Transverse colon (tissue), 4 donors: Measurements from ENCODE around the gene AGAP1. TPM values are rescaled to one million over a fixed set of nuclear protein-coding genes. Genes with fewer than 3 reads are reported as not detected.

Experiments used
- DNase-seq: peaks from one replicate; pipeline ENCODE4 v3.0.0-alpha.2; 2019
- H3K27ac ChIP-seq, 4 donors: fragments of 200-600 bp; sonication (generic); 2 replicates each; pipeline ENCODE4 v1.5.1; 2016 to 2018; ENCODE audit warnings: inconsistent platforms in 4 of 4
- H3K27me3 ChIP-seq: fragments of 200-600 bp; sonication (generic); 2 replicates; pipeline ENCODE4 v1.5.1; 2017; ENCODE audit warnings: inconsistent platforms
- H3K36me3 ChIP-seq, 4 donors: fragments of 200-600 bp; sonication (generic); 2 replicates each; pipeline ENCODE4 v1.5.1; 2017 to 2019; ENCODE audit warnings: inconsistent platforms in 4 of 4
- H3K4me1 ChIP-seq, 4 donors: fragments of 200-600 bp; sonication (generic); 2 replicates each; pipeline ENCODE4 v1.5.1; 2017 to 2020; ENCODE audit warnings: inconsistent platforms in 4 of 4
- H3K4me3 ChIP-seq, 4 donors: fragments of 200-600 bp; sonication (generic); 1 replicate in 1 of 4; 2 replicates in 3 of 4; pipeline versions ENCODE4 v1.5.1 to v1.6.1; 2017 to 2019; ENCODE audit warnings: inconsistent platforms in 4 of 4
- H3K9me3 ChIP-seq, 2 donors: fragments of 200-600 bp; sonication (generic); 2 replicates each; pipeline ENCODE4 v1.5.1; 2017 to 2019; ENCODE audit warnings: inconsistent platforms in 2 of 2
- EP300 ChIP-seq: sonication (generic); formaldehyde crosslinking; IDR thresholded peaks from one replicate; pipeline ENCODE4 v1.6.1; 2017; ENCODE audit warnings: antibody characterized with exemption, low read depth
- POLR2A ChIP-seq: fragments of 450-650 bp; IDR thresholded peaks from one replicate; pipeline ENCODE4 v1.6.1; 2016; ENCODE audit warnings: antibody characterized with exemption, mild to moderate bottlenecking, moderate library complexity
- POLR2AphosphoS5 ChIP-seq, 3 donors: sonication (generic); formaldehyde crosslinking; IDR thresholded peaks; one replicate each; pipeline ENCODE4 v1.6.1; 2016; ENCODE audit warnings: antibody characterized with exemption in 3 of 3
- WGBS, 2 donors: methylation state at CpG; one replicate each; pipeline ENCODE4 v1.1.5; 2018; ENCODE audit warnings: low coverage in 1 of 2; 5-methylcytosine and 5-hydroxymethylcytosine counted together
- in situ Hi-C, 4 donors: fragments of 200-750 bp; cut with MboI; loops; one replicate each; pipeline versions ENCODE4 v1.15.0 to v1.15.1; 2017; ENCODE audit warnings: low sequenced_read_pairs in 3 of 4, low pct_ligation_motif_present in 1 of 4, low pct_unique_long_range_greater_than_20kb in 1 of 4
- intact Hi-C: fragments of 100-400 bp; cut with DNase I; formaldehyde crosslinking; loops from one replicate; pipeline ENCODE4 v1.15.1; 2023; ENCODE audit warnings: low total_unique reads
- total RNA-seq, 4 donors: library from RNA; depleted of rRNA; stranded (reverse); fragments of >200 nt; gene quantifications; one replicate each; pipeline ENCODE4 v1.1.0, GENCODE V29; 2016
- TF ChIP-seq, protein P1 (sequence below), 5 experiments: fragments of 200-600 bp in 3 of 5; fragments of 450-650 bp in 2 of 5; sonication (generic) in 3 of 5; IDR thresholded peaks; 1 replicate in 2 of 5; 2 replicates in 3 of 5; pipeline ENCODE4 v1.5.1; 2016 to 2017; ENCODE audit warnings: antibody characterized with exemption in 5 of 5, inconsistent platforms in 3 of 5, mild to moderate bottlenecking in 2 of 5, moderate library complexity in 1 of 5

Gene AGAP1
- total RNA-seq, 4 donors from 2014 or later = 56.1 to 96.9 (median 71.2) TPM

DNA sequence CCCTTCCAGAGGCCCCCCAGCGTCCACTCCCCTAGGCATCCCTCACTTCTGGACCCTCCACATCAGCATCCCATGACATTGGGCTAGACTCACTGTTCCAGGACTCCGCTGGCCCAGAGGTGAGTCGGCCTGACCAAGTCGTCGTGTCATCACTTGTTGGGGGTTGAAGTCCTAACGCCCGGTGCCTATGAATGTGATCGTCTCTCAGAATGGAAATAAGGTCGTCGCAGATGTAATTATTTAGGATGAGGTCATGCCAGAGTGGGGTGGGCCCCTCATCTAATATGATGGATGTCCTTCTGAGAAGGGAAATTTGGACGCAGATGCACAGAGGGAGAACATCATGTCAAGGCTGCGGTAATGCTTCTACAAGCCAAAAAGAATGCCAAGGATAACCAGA is 142.7 kb downstream of the AGAP1 start:
- intact Hi-C loops (no loop called here), in situ Hi-C loops (no loop called here)
- TF ChIP-seq POLR2A = no peak
- TF ChIP-seq POLR2AphosphoS5 (IDR thresholded peaks at IDR 0.05) = no peak
- TF ChIP-seq EP300 = no peak
- TF ChIP-seq, protein P1, sequence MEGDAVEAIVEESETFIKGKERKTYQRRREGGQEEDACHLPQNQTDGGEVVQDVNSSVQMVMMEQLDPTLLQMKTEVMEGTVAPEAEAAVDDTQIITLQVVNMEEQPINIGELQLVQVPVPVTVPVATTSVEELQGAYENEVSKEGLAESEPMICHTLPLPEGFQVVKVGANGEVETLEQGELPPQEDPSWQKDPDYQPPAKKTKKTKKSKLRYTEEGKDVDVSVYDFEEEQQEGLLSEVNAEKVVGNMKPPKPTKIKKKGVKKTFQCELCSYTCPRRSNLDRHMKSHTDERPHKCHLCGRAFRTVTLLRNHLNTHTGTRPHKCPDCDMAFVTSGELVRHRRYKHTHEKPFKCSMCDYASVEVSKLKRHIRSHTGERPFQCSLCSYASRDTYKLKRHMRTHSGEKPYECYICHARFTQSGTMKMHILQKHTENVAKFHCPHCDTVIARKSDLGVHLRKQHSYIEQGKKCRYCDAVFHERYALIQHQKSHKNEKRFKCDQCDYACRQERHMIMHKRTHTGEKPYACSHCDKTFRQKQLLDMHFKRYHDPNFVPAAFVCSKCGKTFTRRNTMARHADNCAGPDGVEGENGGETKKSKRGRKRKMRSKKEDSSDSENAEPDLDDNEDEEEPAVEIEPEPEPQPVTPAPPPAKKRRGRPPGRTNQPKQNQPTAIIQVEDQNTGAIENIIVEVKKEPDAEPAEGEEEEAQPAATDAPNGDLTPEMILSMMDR (IDR thresholded peaks at IDR 0.05) = no peak
- Histone ChIP-seq H3K27me3 (no peaks in the 10 kb centered on the region), H3K4me1 (peaks cover 28 to 43% (median 31%) of the 10 kb centered on the region in 4 donors), H3K4me3 (no peak overlapping the region), H3K27ac (no peak overlapping the region), H3K9me3 (no peaks in the 10 kb centered on the region), H3K36me3 (no peaks in the 10 kb centered on the region)
- WGBS, 2 donors = 94 to 100% methylated on average over 2 to 12 of the region's 12 CpGs
- DNase-seq = no peak

DNA sequence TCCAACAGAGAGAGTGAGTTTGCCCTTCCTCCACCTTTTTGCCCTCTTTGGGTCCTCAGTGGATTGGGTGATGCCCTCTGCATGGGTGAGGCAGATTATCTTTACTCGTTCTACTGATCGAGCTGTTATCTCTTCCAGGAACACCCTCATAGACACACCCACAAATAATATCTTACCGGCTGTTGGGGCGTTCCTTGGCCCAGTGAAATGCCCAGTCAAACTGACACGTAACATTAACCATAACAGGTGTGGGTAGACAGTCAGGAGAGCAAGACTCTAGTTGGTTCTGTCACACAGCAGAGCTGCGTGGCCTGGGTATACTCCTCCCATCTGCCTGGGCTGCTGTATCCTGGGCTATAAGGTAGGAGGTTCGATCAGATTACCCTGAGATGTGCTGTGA is 144.1 kb downstream of the AGAP1 start:
- intact Hi-C loops (no loop called here), in situ Hi-C loops (no loop called here)
- peak; percentile 17 for DNase-seq
- Histone ChIP-seq H3K4me3 (no peak overlapping the region), H3K27me3 (no peaks in the 10 kb centered on the region), H3K4me1 (peaks cover 28 to 49% (median 31%) of the 10 kb centered on the region in 4 donors), H3K36me3 (no peaks in the 10 kb centered on the region), H3K27ac (peak overlapping the region; percentile 77 to 87 (median 82)), H3K9me3 (no peaks in the 10 kb centered on the region)
- WGBS, 2 donors = 40 to 65% methylated on average over 4 to 7 of the region's 7 CpGs
- TF ChIP-seq POLR2A (no peak), POLR2AphosphoS5 (IDR thresholded peaks at IDR 0.05) (no peak), EP300 (no peak)
- TF ChIP-seq, protein P1 (IDR thresholded peaks at IDR 0.05) = no peak

DNA sequence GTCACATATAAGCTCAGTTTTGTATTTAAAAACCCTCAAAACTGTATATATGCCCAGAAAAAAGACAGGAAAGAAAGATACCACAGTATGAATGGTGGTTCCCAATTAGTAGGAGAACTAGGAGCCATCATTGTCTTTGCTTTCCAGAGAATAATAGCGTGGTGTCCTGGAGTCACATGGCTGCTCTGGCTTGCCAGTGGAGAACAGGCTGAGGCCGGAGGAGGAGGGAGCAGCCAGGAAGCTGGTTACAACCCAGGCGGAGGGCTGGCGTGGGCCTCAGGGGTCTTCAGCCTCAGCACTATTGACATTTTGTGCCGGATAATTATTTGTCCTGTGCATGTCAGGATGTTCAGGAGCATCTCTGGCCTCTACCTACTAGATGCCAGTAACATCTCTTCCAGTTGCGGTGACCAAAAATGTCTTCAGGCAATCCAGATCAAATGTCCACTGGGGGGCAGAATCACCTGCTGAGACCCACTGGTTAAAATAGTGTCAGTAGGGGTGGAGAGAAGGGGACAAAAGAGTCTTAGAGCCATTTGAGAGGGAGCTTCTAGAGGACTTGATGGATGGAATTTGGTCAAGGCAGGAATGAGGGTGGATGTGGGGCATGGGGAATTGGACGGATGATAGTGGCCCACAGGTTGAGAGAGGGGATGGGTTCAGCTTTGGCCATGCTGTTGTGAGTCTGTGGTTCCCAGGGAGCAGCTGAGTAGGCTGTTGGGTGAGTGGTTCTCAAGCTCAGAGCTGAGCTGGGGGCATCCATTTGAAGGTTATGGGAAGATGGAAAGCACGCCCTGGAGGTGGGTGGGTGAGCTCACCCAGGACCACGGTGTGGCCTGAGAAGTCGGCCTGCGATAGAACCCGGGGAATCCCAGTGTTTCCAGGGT is 144.9 kb downstream of the AGAP1 start:
- Histone ChIP-seq H3K9me3 (no peaks in the 10 kb centered on the region), H3K36me3 (no peaks in the 10 kb centered on the region), H3K4me1 (peaks cover 28 to 49% (median 31%) of the 10 kb centered on the region in 4 donors), H3K27me3 (no peaks in the 10 kb centered on the region), H3K27ac (peak overlapping the region; percentile 77 to 87 (median 82)), H3K4me3 (no peak overlapping the region)
- DNase-seq = no peak
- 53 to 74% methylated on average over 2 to 12 of the region's 12 CpGs for WGBS, 2 donors
- TF ChIP-seq POLR2A (no peak), POLR2AphosphoS5 (IDR thresholded peaks at IDR 0.05) (no peak), EP300 (no peak)
- TF ChIP-seq, protein P1 (IDR thresholded peaks at IDR 0.05) = no peak
- in situ Hi-C loops = no loop called here
- intact Hi-C loops = no loop called here

DNA sequence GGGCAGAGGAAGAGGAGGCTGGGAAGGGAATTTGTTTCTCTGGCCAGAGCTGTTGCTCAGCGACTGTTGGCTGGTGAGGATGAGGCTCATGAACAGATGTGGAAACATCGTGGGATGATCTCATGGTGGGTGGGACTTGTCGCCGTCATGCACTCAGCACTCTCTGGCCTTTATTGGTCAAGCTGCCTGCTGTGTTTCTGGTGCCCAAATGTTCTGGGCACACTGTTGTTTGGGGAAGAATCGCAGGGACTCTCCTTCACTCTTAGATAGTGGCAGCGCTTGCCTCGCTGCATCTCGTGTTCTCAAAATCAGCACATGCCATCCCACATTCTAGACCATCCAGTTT is 145.6 kb downstream of the AGAP1 start:
- H3K27me3 ChIP-seq = no peaks in the 10 kb centered on the region
- no peak overlapping the region for H3K4me3 ChIP-seq
- H3K36me3 ChIP-seq = no peaks in the 10 kb centered on the region
- in situ Hi-C loops (no loop called here), intact Hi-C loops (no loop called here)
- H3K27ac ChIP-seq = peak overlapping the region; percentile 77 to 87 (median 82)
- no peaks in the 10 kb centered on the region for H3K9me3 ChIP-seq
- peaks cover 28 to 49% (median 31%) of the 10 kb centered on the region in 4 donors for H3K4me1 ChIP-seq
- TF ChIP-seq POLR2A (peak; percentile 53), POLR2AphosphoS5 (IDR thresholded peaks at IDR 0.05) (peak; percentile 74 to 89 (median 83)), EP300 (no peak)
- TF ChIP-seq, protein P1 (IDR thresholded peaks at IDR 0.05) = no peak
- WGBS, 2 donors = 49 to 58% methylated on average over 4 to 8 of the region's 8 CpGs
- DNase-seq = peak; percentile 64
